ENCODE measurements around the gene MVK.

DNA sequence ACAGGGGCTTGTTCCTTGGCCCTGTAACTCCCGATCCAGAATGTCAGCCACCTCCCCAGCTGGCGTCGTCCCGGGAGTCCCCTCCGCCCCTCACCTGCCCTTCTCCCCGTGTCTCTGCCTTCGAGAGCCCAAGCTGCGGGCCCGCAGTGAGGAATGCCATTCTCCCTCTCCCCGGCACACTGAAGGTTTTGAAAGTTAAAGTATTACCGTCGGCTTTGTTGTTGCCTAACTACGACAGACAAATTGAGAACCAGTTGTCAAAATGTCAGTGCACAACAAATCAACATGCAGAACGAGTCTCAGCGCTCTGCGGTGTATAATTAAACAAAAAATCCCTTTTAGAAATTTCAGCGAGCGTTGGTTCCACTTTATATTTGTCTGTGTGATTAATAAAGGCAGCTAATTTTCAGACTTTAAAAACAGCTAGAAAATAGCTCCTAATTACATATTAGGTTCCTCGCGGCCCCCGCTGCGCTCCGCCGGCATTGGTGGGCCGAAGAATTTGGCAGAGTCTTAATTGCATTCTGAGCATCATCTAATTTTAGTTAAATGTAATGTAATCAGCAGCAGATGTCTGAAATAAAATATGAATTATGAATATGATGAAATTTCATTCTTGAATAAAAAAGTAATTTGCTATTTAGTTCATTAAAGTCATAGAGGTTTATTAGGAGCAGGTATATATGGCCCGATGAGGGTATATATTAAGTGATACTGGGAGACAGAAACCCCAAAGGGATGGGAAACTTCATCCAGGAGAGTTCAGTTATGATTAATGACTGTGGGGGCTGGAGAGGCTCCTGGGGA lies 40.3 kb downstream of the MVK start:
- TF ChIP-seq CTCF (conservative IDR thresholded peaks at IDR 0.05; ENCODE audit: low read depth, low read length) = no peak
- TF ChIP-seq CEBPB (IDR thresholded peaks at IDR 0.05; ENCODE audit: low read depth, low read length) = no peak
- no peak for TF ChIP-seq POLR2A (IDR thresholded peaks at IDR 0.05; ENCODE audit: low read depth, low read length)
- TF ChIP-seq FOS (IDR thresholded peaks at IDR 0.05; ENCODE audit: low read depth, low read length) = no peak
- no peak for TF ChIP-seq SMC3 (IDR thresholded peaks at IDR 0.05; ENCODE audit: low read depth, low read length)
- TF ChIP-seq MXI1 (IDR thresholded peaks at IDR 0.05; ENCODE audit: borderline replicate concordance, low read depth, low read length) = no peak
- no peak for TF ChIP-seq ELK1 (IDR thresholded peaks at IDR 0.05; ENCODE audit: borderline replicate concordance, low read depth, low read length)
- TF ChIP-seq, protein P1, sequence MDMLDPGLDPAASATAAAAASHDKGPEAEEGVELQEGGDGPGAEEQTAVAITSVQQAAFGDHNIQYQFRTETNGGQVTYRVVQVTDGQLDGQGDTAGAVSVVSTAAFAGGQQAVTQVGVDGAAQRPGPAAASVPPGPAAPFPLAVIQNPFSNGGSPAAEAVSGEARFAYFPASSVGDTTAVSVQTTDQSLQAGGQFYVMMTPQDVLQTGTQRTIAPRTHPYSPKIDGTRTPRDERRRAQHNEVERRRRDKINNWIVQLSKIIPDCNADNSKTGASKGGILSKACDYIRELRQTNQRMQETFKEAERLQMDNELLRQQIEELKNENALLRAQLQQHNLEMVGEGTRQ (IDR thresholded peaks at IDR 0.05; ENCODE audit: low read depth, low read length) = no peak
- TF ChIP-seq RFX5 (IDR thresholded peaks at IDR 0.05; ENCODE audit: low read depth, low read length) = no peak
